ENCODE results near the gene RAB40C.

Gene RAB40C

DNA sequence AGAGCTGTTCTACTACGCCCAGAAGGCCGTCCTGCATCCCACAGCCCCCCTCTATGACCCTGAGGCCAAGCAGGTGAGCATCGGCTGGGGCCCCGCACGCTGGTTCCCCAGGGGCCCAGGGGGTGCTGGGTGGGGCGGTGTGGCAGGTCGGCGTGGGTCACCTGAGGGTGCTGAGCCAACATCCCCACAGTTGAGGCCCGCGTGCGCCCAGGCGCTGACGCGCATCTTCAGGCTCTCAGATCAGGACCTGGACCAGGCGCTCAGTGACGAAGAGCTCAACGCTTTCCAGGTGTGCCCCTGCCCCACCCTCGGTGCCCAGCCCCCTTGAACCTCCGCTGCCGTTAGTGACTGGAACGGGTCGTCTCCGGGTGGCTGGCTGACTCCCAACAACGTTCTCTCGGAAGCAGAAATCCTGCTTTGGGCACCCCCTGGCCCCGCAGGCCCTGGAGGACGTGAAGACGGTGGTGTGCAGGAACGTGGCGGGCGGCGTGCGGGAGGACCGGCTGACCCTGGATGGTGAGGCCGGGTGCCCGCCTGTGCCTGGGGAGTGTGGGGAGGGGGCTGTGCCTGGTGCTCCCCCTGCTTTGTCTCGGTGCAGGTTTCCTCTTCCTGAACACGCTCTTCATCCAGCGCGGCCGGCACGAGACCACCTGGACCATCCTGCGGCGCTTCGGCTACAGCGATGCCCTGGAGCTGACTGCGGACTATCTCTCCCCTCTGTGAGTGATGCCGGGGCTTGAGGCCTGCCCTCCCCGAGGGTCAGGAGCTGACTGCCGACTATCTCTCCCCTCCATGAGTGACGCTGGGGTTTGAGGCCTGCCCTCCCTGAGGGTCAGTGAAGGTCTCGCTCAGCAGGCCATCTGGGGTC, 80.9 kb downstream of the RAB40C start:
- DNase-seq, result no peak

- no peak for DNase-seq
These were observed 81.7 kb downstream of the RAB40C start for GRCh38 chr16:671353-672131.

DNA sequence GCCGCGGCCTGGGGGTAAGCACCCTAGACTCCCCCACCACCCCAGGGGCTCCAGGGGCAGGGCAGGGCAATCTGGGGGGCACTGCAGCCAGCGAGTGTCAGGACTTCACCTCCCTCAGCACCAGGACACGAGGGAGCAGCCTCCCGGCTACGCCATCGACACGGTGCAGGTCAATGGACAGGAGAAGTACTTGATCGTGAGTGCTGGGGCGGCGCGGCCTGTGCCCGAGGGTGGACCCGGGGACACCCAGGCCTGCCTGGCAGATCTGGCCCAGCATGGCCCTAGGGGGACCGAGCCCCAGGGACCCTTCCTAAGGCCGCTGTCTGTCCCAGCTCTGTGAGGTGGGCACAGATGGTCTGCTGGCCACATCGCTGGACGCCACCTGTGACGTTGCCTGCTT, 82.5 kb downstream of the RAB40C start:
- DNase-seq, result no peak

DNA sequence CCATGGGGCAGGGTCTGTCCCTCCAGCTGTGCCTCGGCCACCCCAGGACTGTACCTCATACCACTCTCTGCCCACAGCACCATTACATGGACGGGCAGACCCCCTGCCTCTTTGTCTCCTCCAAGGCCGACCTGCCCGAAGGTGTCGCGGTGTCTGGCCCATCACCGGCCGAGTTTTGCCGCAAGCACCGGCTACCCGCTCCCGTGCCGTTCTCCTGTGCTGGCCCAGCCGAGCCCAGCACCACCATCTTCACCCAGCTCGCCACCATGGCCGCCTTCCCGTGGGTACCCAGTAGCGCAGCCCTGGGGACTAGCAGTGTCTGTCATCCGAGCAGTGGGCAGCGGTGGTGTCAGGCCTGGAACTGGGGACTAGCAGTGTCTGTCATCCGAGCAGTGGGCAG, 83.0 kb downstream of the RAB40C start:
- DNase-seq, result no peak

DNA sequence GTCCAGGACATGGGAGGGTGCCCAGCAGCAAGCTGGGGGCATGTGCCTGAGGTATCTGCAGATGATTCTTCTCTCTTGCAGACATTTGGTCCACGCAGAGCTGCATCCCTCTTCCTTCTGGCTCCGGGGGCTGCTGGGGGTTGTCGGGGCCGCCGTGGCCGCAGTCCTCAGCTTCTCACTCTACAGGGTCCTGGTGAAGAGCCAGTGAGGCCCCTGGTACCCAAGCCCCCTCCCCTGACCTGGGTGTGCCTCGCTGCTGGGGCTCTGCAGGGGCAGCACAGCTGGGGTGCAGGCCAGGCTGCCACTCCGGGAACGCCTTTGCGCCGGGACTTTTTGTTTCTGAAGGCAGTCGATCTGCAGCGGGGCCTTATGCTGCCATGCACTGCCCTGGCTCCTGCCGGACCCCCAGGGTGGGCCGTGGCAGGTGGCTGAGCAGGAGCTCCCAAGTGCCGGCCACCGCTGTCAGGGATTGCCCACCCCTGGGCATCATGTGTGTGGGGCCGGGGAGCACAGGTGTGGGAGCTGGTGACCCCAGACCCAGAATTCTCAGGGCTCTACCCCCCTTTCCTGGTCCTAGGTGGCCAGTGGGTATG, 83.6 kb downstream of the RAB40C start:
- DNase-seq, result no peak

- DNase-seq, result no peak
These were observed 84.5 kb downstream of the RAB40C start for GRCh38 chr16:674214-674881.

GRCh38 chr16:674968-675883, 85.4 kb downstream of the RAB40C start, which contains the start of gene RHBDL1:
TSS of gene RHBDL1 (plus strand) at chr16:675671. CDS start at chr16:675791, 120 bp downstream.
- peak; percentile 50 for DNase-seq

DNA sequence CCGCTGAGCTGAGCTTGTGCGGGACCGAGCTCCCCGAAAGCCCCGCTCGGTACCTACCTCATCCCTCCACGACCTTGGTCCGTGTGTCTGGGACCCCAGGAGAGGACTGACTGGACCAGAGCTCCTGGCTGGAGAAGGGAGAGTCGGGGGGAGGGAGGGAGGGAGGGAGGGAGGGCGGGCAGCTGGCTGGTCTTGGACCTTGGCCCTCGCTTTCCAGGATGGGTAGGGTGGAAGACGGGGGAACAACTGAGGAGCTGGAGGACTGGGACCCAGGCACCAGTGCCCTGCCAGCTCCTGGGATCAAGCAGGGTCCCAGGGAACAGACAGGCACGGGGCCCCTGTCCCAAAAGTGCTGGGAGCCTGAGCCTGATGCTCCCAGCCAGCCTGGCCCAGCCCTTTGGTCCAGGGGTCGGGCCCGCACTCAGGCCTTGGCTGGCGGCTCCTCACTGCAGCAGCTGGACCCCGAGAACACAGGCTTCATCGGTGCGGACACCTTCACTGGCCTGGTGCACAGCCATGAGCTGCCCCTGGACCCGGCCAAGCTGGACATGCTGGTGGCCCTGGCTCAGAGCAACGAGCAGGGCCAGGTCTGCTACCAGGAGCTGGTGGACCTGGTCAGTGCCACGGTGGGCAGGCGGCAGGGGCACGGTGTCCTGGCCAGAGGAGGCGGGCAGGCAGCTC, 86.2 kb downstream of the RAB40C start:
- no peak for DNase-seq

DNA sequence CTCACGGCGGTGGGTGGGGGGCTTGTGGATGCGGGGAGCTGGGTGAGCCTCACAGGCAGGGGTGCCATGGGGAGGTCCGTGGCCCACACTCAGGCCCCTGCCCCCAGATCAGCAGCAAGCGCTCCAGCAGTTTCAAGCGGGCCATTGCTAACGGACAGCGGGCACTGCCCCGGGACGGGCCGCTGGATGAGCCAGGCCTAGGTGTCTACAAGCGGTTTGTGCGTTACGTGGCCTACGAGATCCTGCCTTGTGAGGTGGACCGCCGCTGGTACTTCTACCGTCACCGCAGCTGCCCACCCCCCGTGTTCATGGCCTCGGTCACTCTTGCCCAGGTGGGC, 86.7 kb downstream of the RAB40C start:
- no peak for DNase-seq

DNA sequence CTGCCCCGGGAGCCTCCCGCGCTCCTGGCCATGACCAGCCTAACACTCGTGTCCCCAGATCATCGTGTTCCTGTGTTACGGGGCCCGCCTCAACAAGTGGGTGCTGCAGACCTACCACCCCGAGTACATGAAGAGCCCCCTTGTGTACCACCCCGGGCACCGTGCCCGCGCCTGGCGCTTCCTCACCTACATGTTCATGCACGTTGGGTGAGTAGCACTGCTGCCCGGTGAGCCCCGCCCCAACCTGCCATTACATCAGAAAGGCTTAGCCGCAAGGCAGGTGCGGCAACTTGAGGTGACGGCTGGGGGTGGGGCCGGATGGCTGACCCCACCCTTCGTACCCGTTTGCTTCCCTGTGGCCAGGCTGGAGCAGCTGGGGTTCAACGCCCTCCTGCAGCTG, 87.0 kb downstream of the RAB40C start:
- no peak for DNase-seq

DNA sequence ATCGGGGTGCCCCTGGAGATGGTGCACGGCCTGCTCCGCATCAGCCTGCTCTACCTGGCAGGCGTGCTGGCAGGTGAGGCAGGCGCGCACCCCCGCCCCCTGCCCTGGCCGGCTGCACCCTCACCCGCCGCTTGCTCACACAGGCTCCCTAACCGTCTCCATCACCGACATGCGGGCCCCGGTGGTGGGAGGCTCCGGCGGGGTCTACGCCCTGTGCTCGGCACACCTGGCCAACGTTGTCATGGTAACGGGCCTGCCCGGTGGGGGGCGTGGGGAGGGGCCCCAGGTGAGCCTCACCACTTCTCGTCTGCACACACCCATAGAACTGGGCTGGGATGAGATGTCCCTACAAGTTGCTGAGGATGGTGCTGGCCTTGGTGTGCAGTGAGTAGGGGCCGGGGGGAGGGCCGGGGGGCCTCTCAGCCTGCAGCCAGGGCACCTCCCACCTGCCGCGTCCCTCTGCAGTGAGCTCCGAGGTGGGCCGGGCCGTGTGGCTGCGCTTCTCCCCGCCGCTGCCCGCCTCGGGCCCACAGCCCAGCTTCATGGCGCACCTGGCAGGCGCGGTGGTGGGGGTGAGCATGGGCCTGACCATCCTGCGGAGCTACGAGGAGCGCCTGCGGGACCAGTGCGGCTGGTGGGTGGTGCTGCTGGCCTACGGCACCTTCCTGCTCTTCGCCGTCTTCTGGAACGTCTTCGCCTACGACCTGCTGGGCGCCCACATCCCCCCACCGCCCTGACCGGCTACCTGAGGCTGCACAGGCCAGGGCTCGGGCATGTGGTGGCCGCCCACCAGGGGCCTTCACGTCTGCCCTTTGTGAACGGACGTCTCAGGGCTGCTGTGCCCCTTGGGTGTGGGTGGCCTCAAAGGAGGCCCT, 87.7 kb downstream of the RAB40C start:
- DNase-seq, result no peak

DNA sequence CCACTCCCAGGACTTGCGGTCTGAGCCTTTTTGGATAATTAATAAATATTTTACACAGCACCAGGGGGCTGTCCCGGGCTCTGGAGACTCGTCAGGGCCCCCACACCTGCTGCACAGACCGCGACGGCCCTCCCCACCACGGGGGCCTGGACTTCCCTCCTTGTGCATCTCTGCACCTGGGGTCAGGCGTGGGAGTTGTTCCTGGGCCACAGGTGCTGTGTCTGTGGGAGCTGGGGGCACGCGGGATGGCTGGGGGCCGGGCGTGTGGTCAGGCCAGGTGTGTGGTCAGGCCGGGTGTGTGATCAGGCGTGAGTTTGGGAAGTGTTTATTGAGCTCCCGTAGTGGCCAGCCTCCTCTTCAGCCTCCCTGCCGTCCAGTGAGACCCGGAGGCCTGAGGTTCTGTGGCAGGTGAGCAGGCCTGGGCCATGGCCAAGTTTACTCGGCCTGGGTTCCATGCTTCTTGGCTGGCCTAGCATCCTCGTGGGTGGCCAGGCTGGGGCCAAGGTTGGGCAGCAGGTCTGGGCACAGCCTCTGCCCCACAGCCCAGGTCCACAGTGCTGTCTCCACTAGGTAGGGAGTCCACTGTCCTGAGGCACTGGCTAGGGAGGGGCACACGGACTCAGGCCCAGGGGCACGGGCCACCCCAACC, 88.5 kb downstream of the RAB40C start:
- no peak for DNase-seq
